ENCODE results near the gene SVIL. TPM values are rescaled to one million over a fixed set of nuclear protein-coding genes. Genes with fewer than 3 reads are reported as not detected.

Gene SVIL
- total and polyA plus RNA-seq, 10 donors = 1.4 to 65.3 (median 20.4) TPM

DNA sequence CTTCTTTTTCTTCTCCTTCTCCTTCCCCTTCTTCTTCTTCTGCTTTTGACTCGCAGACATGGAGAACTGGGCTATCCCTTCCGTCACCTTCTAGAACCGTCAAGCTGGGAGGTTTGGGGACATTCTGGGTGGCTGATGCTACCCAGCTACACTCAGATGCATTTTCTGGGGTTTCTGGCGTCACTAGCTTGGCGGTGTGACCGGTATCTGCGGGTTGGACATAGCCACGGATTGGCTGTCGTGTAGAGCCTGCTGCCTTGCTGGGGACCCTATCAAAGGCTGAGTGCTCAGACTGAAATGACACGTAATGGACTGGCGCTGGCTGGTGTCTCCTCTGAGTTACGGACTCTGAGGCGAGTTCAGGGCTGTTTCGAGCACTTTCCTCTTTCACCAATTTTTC is 101.7 kb downstream of the SVIL start:
- Histone ChIP-seq H3K36me3 (peaks cover 0 to 29% (median 0%) of the 10 kb centered on the region in 6 donors), H3K4me3 (no peak overlapping the region), H3K4me1 (no peaks in the 10 kb centered on the region), H3K27ac (no peak overlapping the region), H3K27me3 (replicated peaks in 1 of 7) (no peaks in the 10 kb centered on the region), H3K9me3 (no peaks in the 10 kb centered on the region)
- 87 to 96% (median 88%) methylated on average over 14 of the region's 14 CpGs for WGBS, 5 donors
- intact Hi-C loops (cut with DNase I; ENCODE audit: low total_unique reads) = no loop called here
- DNase-seq = no peak
- TF ChIP-seq POLR2A (IDR thresholded peaks at IDR 0.05) (no peak), POLR2AphosphoS5 (IDR thresholded peaks at IDR 0.05) (no peak)
- TF ChIP-seq, protein P1, sequence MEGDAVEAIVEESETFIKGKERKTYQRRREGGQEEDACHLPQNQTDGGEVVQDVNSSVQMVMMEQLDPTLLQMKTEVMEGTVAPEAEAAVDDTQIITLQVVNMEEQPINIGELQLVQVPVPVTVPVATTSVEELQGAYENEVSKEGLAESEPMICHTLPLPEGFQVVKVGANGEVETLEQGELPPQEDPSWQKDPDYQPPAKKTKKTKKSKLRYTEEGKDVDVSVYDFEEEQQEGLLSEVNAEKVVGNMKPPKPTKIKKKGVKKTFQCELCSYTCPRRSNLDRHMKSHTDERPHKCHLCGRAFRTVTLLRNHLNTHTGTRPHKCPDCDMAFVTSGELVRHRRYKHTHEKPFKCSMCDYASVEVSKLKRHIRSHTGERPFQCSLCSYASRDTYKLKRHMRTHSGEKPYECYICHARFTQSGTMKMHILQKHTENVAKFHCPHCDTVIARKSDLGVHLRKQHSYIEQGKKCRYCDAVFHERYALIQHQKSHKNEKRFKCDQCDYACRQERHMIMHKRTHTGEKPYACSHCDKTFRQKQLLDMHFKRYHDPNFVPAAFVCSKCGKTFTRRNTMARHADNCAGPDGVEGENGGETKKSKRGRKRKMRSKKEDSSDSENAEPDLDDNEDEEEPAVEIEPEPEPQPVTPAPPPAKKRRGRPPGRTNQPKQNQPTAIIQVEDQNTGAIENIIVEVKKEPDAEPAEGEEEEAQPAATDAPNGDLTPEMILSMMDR (IDR thresholded peaks at IDR 0.05 in 8 of 11, conservative IDR thresholded peaks at IDR 0.05 in 3 of 11) = no peak

DNA sequence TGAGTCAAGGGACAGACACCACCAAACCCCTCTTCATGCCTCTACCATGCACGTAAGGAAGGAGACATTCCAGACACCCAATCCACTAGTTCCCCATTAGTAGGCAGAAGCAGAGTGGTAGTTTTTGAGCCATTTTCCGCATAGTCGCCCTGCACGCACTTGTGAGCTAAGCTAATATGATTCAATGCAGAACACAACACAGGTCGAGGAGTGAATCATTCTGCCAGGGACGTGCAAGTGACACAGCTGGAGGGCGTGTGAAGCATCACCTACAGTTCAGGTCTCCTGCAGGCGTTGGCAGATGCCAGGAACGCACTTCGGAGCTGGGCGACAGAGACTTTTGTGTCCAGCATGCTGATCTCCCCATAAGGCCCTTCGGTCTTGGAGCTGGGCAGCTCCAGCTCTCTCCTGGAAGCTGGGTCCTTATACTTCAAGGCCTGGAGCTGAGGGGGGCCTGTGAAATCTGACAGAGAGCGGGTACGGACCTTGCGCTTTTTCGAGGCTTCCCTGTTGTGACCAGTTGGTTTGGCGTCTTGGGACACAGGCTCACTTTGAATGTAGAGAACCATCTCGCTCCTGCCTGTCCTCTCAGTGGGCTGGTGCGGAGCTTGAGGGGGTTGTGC is 102.4 kb downstream of the SVIL start:
- Histone ChIP-seq H3K27me3 (replicated peaks in 1 of 7) (no peaks in the 10 kb centered on the region), H3K36me3 (peaks cover 0 to 36% (median 0%) of the 10 kb centered on the region in 6 donors), H3K4me3 (no peak overlapping the region), H3K27ac (no peak overlapping the region), H3K4me1 (no peaks in the 10 kb centered on the region), H3K9me3 (no peaks in the 10 kb centered on the region)
- TF ChIP-seq POLR2AphosphoS5 (IDR thresholded peaks at IDR 0.05) (no peak), POLR2A (IDR thresholded peaks at IDR 0.05) (no peak)
- TF ChIP-seq, protein P1 (IDR thresholded peaks at IDR 0.05 in 8 of 11, conservative IDR thresholded peaks at IDR 0.05 in 3 of 11) = no peak
- WGBS, 5 donors = 93 to 98% (median 96%) methylated on average over 19 of the region's 19 CpGs
- intact Hi-C loops (cut with DNase I; ENCODE audit: low total_unique reads) = no loop called here
- no peak for DNase-seq

DNA sequence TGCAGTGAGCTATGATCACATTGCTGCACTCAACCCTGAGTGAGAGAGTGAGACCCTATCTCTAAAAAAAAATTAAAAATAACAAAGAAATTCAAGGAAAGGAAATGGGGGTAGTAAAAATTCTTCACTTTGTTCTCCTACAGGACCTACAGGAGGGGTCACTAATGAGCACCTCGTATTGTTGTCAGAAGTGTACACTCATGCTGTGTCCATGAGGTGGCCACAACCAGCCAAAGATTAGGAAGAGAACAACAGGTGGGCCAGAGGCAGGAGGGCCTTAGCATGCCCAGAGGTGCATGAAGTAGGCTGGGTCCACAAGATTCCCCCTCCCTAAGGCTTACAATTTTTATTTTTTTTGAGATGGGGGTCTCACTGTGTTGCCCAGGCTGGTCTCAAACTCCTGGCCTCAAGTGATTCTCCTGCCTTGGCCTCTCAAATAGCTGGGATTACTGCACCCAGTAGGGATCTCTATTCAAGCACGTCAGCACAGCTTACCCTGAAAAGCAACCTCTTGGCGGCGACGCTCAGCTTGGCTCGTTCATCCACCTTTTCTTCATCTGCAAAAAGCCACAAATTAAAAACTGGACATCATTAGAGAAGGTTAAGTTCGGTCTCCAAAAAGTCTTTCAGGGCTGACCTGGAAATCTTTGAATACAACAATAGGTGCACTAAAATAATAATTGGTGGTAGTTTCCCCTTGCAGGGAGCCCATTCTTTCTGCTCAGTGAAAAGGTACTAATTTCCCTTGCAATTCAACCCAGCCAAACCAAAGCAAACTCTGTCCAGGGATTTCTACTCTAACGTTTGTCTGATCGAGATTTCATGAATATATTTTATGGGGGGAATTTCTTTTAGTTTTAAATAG is 104.4 kb downstream of the SVIL start:
- peaks cover 0 to 55% (median 0%) of the 10 kb centered on the region in 6 donors for H3K36me3 ChIP-seq
- no peaks in the 10 kb centered on the region for H3K4me1 ChIP-seq
- no peak for TF ChIP-seq POLR2AphosphoS5 (IDR thresholded peaks at IDR 0.05)
- TF ChIP-seq POLR2A (IDR thresholded peaks at IDR 0.05) = no peak
- TF ChIP-seq, protein P1 (IDR thresholded peaks at IDR 0.05 in 8 of 11, conservative IDR thresholded peaks at IDR 0.05 in 3 of 11) = no peak
- H3K27me3 ChIP-seq (replicated peaks in 1 of 7) = no peaks in the 10 kb centered on the region
- no peak for DNase-seq
- H3K4me3 ChIP-seq = no peak overlapping the region
- intact Hi-C loops (cut with DNase I; ENCODE audit: low total_unique reads) = no loop called here
- no peaks in the 10 kb centered on the region for H3K9me3 ChIP-seq
- WGBS, 5 donors = 83 to 96% (median 86%) methylated on average over 9 of the region's 9 CpGs
- H3K27ac ChIP-seq = no peak overlapping the region

DNA sequence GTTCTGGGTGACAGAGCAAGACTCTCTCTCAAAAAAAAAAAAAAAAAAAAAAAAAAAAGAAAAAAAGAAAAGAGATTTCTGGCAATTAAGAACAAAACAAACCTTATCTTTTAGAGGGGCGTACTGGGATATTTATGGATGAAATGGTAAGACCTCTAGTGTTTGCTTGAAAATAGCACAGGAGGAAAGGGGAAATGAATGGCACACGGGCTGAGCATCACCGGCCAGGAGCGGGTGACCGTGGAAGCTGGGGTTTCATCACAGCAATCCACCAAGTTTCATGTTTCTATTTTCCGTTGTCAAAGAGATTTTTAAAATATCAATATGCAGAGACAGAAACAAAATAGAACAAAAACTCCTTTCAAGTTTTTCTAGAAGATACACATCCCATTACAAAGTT is 105.6 kb downstream of the SVIL start:
- no peak overlapping the region for H3K27ac ChIP-seq
- TF ChIP-seq, protein P1 (IDR thresholded peaks at IDR 0.05 in 8 of 11, conservative IDR thresholded peaks at IDR 0.05 in 3 of 11) = no peak
- TF ChIP-seq POLR2A (IDR thresholded peaks at IDR 0.05) (no peak), POLR2AphosphoS5 (IDR thresholded peaks at IDR 0.05) (no peak)
- H3K36me3 ChIP-seq = peaks cover 0 to 66% (median 0%) of the 10 kb centered on the region in 6 donors
- intact Hi-C loops (cut with DNase I; ENCODE audit: low total_unique reads) = no loop called here
- H3K27me3 ChIP-seq (replicated peaks in 1 of 7) = no peaks in the 10 kb centered on the region
- H3K4me1 ChIP-seq = no peaks in the 10 kb centered on the region
- DNase-seq = no peak
- H3K9me3 ChIP-seq = no peaks in the 10 kb centered on the region
- H3K4me3 ChIP-seq = no peak overlapping the region
- 67 to 88% (median 72%) methylated on average over 6 of the region's 6 CpGs for WGBS, 5 donors

All from spleen (tissue), 11 donors.